ENCODE measurements around the gene ABCB4. TPM values are rescaled to one million over a fixed set of nuclear protein-coding genes. Genes with fewer than 3 reads are reported as not detected.

Gene ABCB4
- total and polyA plus RNA-seq, 2 of the 8 experiments (the other 6 are each of a cell fraction or from before 2014, with no cell fraction given): 0.54 to 0.60 TPM

DNA sequence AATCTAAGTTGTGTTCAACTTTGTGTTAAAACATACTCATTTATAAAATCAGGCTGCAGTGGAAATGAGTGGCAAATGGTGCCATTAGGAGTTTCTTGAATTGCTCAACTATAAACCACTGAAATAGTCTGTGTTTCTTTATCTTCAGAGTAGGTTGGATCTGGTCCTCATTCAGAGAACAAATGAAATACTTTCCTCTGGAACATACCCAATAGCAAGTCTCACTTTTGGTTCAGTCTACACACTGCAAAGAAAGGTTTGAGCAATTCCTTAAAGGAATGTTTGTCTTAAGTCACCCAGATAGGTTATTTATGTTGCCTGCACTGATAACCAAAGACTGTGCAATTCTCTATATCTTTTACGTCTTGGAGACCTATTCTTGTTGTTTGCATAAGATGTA, 62.5 kb downstream of the ABCB4 start:
- H3K4me2 ChIP-seq (ENCODE audit: insufficient read depth in 1 of 2, low read depth in 2 of 2, low read length in 2 of 2): no peak overlapping the region
- H3K4me3 ChIP-seq (ENCODE audit: extremely low read depth in 1 of 4, insufficient read depth in 2 of 4, low read depth in 3 of 4, low read length in 4 of 4): no peak overlapping the region
- H3K79me2 ChIP-seq (ENCODE audit: control insufficient read depth in 1 of 2, insufficient read depth in 2 of 2, low read length in 2 of 2): no peaks in the 10 kb centered on the region
- H3K14ac ChIP-seq (ENCODE audit: insufficient read length): no peak overlapping the region
- H3K56ac ChIP-seq (replicated peaks; ENCODE audit: insufficient read length, low read depth, low read length): no peak overlapping the region
- H3K27ac ChIP-seq (ENCODE audit: low read depth, low read length): no peak overlapping the region
- no peak overlapping the region for H2BK5ac ChIP-seq (ENCODE audit: low read depth, low read length)
- no peak overlapping the region for H4K91ac ChIP-seq (replicated peaks; ENCODE audit: insufficient read length, low read length)
- H3K9me3 ChIP-seq (ENCODE audit: insufficient read depth in 2 of 2, low read depth in 1 of 2, low read length in 1 of 2): no peaks in the 10 kb centered on the region
- no peak overlapping the region for H3K9ac ChIP-seq (replicated peaks in 1 of 4; ENCODE audit: extremely low read depth in 1 of 4, low read depth in 3 of 4, low read length in 3 of 4)
- H3K79me1 ChIP-seq (ENCODE audit: low read depth, low read length): no peaks in the 10 kb centered on the region
- no peak overlapping the region for H2BK120ac ChIP-seq (replicated peaks; ENCODE audit: low read depth, low read length)
- H2BK20ac ChIP-seq (ENCODE audit: low read length): no peak overlapping the region
- no peak overlapping the region for H2BK12ac ChIP-seq (ENCODE audit: low read depth, low read length)
- ChIA-PET POLR2A (ENCODE audit: partially characterized antibody) (no interaction called here), CTCF (ENCODE audit: partially characterized antibody) (interaction anchor here (1.4 to 9.0 kb wide), 4 partner anchors 9 to 105 kb away, joined by 3 to 115 read pairs (median 52); no protein-coding TSS in a partner anchor)
- FAIRE-seq (no peak), DNase-seq (ENCODE audit: low read depth in 1 of 2, low spot score in 2 of 2) (no peak)
- 95% methylated on average over 1 of the region's 1 CpG; no CpG with 5 or more reads in 1 of the 2 experiments for WGBS, 2 experiments (ENCODE audit: extremely low coverage in 1 of 2, insufficient coverage in 1 of 2, insufficient read length in 1 of 2, insufficient replicate concordance in 2 of 2, low coverage in 1 of 2, low lambda C conversion rate in 2 of 2, missing lambda C conversion rate in 1 of 2)
- TF ChIP-seq, protein P1, sequence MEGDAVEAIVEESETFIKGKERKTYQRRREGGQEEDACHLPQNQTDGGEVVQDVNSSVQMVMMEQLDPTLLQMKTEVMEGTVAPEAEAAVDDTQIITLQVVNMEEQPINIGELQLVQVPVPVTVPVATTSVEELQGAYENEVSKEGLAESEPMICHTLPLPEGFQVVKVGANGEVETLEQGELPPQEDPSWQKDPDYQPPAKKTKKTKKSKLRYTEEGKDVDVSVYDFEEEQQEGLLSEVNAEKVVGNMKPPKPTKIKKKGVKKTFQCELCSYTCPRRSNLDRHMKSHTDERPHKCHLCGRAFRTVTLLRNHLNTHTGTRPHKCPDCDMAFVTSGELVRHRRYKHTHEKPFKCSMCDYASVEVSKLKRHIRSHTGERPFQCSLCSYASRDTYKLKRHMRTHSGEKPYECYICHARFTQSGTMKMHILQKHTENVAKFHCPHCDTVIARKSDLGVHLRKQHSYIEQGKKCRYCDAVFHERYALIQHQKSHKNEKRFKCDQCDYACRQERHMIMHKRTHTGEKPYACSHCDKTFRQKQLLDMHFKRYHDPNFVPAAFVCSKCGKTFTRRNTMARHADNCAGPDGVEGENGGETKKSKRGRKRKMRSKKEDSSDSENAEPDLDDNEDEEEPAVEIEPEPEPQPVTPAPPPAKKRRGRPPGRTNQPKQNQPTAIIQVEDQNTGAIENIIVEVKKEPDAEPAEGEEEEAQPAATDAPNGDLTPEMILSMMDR (IDR thresholded peaks at IDR 0.05; ENCODE audit: control extremely low read depth in 1 of 3, insufficient read depth in 1 of 3, low read depth in 1 of 3, low read length in 3 of 3): no peak
- H3K23ac ChIP-seq (ENCODE audit: insufficient read length): no peak overlapping the region
- H2AK5ac ChIP-seq (ENCODE audit: low read depth, low read length): no peak overlapping the region
- no peaks in the 10 kb centered on the region for H3K4me1 ChIP-seq (replicated peaks in 1 of 4; ENCODE audit: control insufficient read depth in 3 of 4, insufficient read depth in 4 of 4, low read length in 3 of 4)
- no peaks in the 10 kb centered on the region for H4K20me1 ChIP-seq (replicated peaks in 1 of 2; ENCODE audit: control insufficient read depth in 1 of 2, insufficient read depth in 2 of 2, low read length in 2 of 2)
- no peak overlapping the region for H3K4ac ChIP-seq (replicated peaks; ENCODE audit: insufficient read length, low read depth, low read length)
- H2BK15ac ChIP-seq (ENCODE audit: low read length): no peak overlapping the region
- no peaks in the 10 kb centered on the region for H3K27me3 ChIP-seq (replicated peaks in 1 of 4; ENCODE audit: control insufficient read depth in 3 of 4, extremely low read depth in 1 of 4, insufficient read depth in 3 of 4, low read length in 3 of 4)
- H3K36me3 ChIP-seq (ENCODE audit: control insufficient read depth in 2 of 4, insufficient read depth in 4 of 4, low read length in 3 of 4): no peaks in the 10 kb centered on the region
- no peak overlapping the region for H3K18ac ChIP-seq (ENCODE audit: extremely low read depth, low read length)
- no peak overlapping the region for H2AFZ ChIP-seq (ENCODE audit: low read length)
- H3K23me2 ChIP-seq (ENCODE audit: low read depth, low read length): no peaks in the 10 kb centered on the region
- H4K8ac ChIP-seq (ENCODE audit: extremely low read depth, insufficient read depth, low read length): no peak overlapping the region
- H4K5ac ChIP-seq (ENCODE audit: insufficient read length, low read depth, low read length): no peak overlapping the region
